Stimulated activated naive B cell treated with anti-CD40 and anti-IgM and Interleukin-4, amounts not matched to agents 10 μg/mL and 1 μg/mL and 100 μg/mL, for 72 hours (primary cell): ENCODE measurements around the gene MSI2.
"Not testable (repeated sequence)": the region's sequence is repeated elsewhere in the genome, so short reads cannot be mapped to it uniquely, and the experiment has no call there.

ENCODE experiments used
- ATAC-seq, 2 donors: fragments of 150-1000 bp; cut with Tn5 transposase; replicated peaks; 2 replicates each; pipeline ENCODE4 v1.10.0; 2021; ENCODE audit warnings: moderate library complexity in 1 of 2
- DNase-seq: peaks from one replicate; pipeline ENCODE4 v3.0.0; 2021
- H3K27ac Mint-ChIP-seq: one replicate; pipeline ENCODE4 v1.8.0; 2022; ENCODE audit warnings: mild to moderate bottlenecking, mixed read lengths
- H3K27me3 Mint-ChIP-seq, 2 donors: one replicate each; pipeline ENCODE4 v1.8.0; 2022; ENCODE audit warnings: mixed read lengths in 2 of 2
- H3K36me3 Mint-ChIP-seq, 2 donors: one replicate each; pipeline ENCODE4 v1.8.0; 2022; ENCODE audit warnings: mixed read lengths in 2 of 2, mild to moderate bottlenecking in 1 of 2
- H3K4me1 Mint-ChIP-seq, 2 donors: one replicate each; pipeline ENCODE4 v1.8.0; 2022; ENCODE audit warnings: mixed read lengths in 2 of 2, mild to moderate bottlenecking in 1 of 2
- H3K4me3 Mint-ChIP-seq, 2 donors: one replicate each; pipeline ENCODE4 v1.8.0; 2022; ENCODE audit warnings: mild to moderate bottlenecking in 2 of 2, mixed read lengths in 2 of 2, moderate library complexity in 1 of 2
- H3K9me3 Mint-ChIP-seq, 2 donors: one replicate each; pipeline ENCODE4 v1.8.0; 2022; ENCODE audit warnings: mixed read lengths in 2 of 2, mild to moderate bottlenecking in 1 of 2

Gene MSI2

GRCh38 chr17:57495771-57496170 lies 239.4 kb downstream of the MSI2 start:
- no peak overlapping the region for H3K4me3 Mint-ChIP-seq
- H3K27ac Mint-ChIP-seq = no peak overlapping the region
- no peak for DNase-seq
- H3K4me1 Mint-ChIP-seq = peaks cover 34 to 93% of the 10 kb centered on the region in 2 donors
- H3K27me3 Mint-ChIP-seq = no peaks in the 10 kb centered on the region
- peaks cover 14 to 29% of the 10 kb centered on the region in 2 donors for H3K36me3 Mint-ChIP-seq
- ATAC-seq = no peak
- no peaks in the 10 kb centered on the region for H3K9me3 Mint-ChIP-seq

GRCh38 chr17:57496382-57496781 lies 240.1 kb downstream of the MSI2 start:
- ATAC-seq (no peak), DNase-seq (no peak)
- Mint-ChIP-seq H3K27me3 (no peaks in the 10 kb centered on the region), H3K4me1 (peaks cover 34 to 87% of the 10 kb centered on the region in 2 donors), H3K27ac (no peak overlapping the region), H3K36me3 (peaks cover 14 to 27% of the 10 kb centered on the region in 2 donors), H3K9me3 (no peaks in the 10 kb centered on the region), H3K4me3 (no peak overlapping the region)

- Mint-ChIP-seq H3K4me1 (peaks cover 28 to 66% of the 10 kb centered on the region in 2 donors), H3K27ac (peak overlapping the region; percentile 27), H3K4me3 (peak overlapping the region in 1 of 2 donors; percentile 11), H3K36me3 (peaks cover 14 to 25% of the 10 kb centered on the region in 2 donors), H3K9me3 (no peaks in the 10 kb centered on the region), H3K27me3 (no peaks in the 10 kb centered on the region)
- ATAC-seq (peak; percentile 34 to 56), DNase-seq (no peak)
These were observed 242.1 kb downstream of the MSI2 start for GRCh38 chr17:57498443-57498842.

- H3K27ac Mint-ChIP-seq = not testable (repeated sequence)
- H3K36me3 Mint-ChIP-seq = peaks cover 17 to 30% of the 10 kb centered on the region in 2 donors
These were observed 242.9 kb downstream of the MSI2 start for GRCh38 chr17:57499221-57499620.

GRCh38 chr17:57499648-57500049 lies 243.3 kb downstream of the MSI2 start:
- Mint-ChIP-seq H3K27me3 (no peaks in the 10 kb centered on the region), H3K4me3 (peak overlapping the region; percentile 39 to 61), H3K36me3 (peaks cover 17 to 30% of the 10 kb centered on the region in 2 donors), H3K27ac (peak overlapping the region; percentile 68), H3K9me3 (no peaks in the 10 kb centered on the region), H3K4me1 (peaks cover 31 to 54% of the 10 kb centered on the region in 2 donors)
- ATAC-seq = peak; percentile 78 to 81
- no peak for DNase-seq

More at GRCh38 chr17:57499221-57499620, 242.9 kb downstream of the MSI2 start:
- not testable (repeated sequence) for H3K27me3 Mint-ChIP-seq, H3K9me3 Mint-ChIP-seq, DNase-seq, ATAC-seq
- H3K4me3 Mint-ChIP-seq = peak overlapping the region; percentile 39 to 61
- peaks cover 30 to 59% of the 10 kb centered on the region in 2 donors for H3K4me1 Mint-ChIP-seq

GRCh38 chr17:57501016-57501415 lies 244.7 kb downstream of the MSI2 start:
- Mint-ChIP-seq H3K36me3 (peaks cover 9 to 22% of the 10 kb centered on the region in 2 donors), H3K27me3 (no peaks in the 10 kb centered on the region), H3K9me3 (no peaks in the 10 kb centered on the region), H3K4me1 (peaks cover 27 to 46% of the 10 kb centered on the region in 2 donors), H3K27ac (no peak overlapping the region), H3K4me3 (no peak overlapping the region)
- no peak for DNase-seq
- no peak for ATAC-seq

- Mint-ChIP-seq H3K27ac (no peak overlapping the region), H3K36me3 (peaks cover 9 to 19% of the 10 kb centered on the region in 2 donors), H3K4me3 (no peak overlapping the region), H3K4me1 (peaks cover 25 to 35% of the 10 kb centered on the region in 2 donors), H3K27me3 (no peaks in the 10 kb centered on the region), H3K9me3 (no peaks in the 10 kb centered on the region)
- no peak for DNase-seq
- ATAC-seq = no peak
These were observed 245.7 kb downstream of the MSI2 start for GRCh38 chr17:57502022-57502421.

GRCh38 chr17:57502811-57503241 lies 246.5 kb downstream of the MSI2 start:
- no peak for DNase-seq
- H3K27me3 Mint-ChIP-seq = no peaks in the 10 kb centered on the region
- peaks cover 7 to 19% of the 10 kb centered on the region in 2 donors for H3K36me3 Mint-ChIP-seq
- peaks cover 25 to 30% of the 10 kb centered on the region in 2 donors for H3K4me1 Mint-ChIP-seq
- no peak overlapping the region for H3K4me3 Mint-ChIP-seq
- ATAC-seq = no peak
- no peak overlapping the region for H3K27ac Mint-ChIP-seq
- H3K9me3 Mint-ChIP-seq = no peaks in the 10 kb centered on the region

GRCh38 chr17:57504208-57504607 lies 247.9 kb downstream of the MSI2 start:
- no peak for ATAC-seq
- H3K27me3 Mint-ChIP-seq = no peaks in the 10 kb centered on the region
- H3K9me3 Mint-ChIP-seq = no peaks in the 10 kb centered on the region
- peaks cover 10 to 31% of the 10 kb centered on the region in 2 donors for H3K36me3 Mint-ChIP-seq
- no peak overlapping the region for H3K4me3 Mint-ChIP-seq
- H3K4me1 Mint-ChIP-seq = peaks cover 30 to 33% of the 10 kb centered on the region in 2 donors
- H3K27ac Mint-ChIP-seq = peak overlapping the region; percentile 44
- DNase-seq = no peak

- peak in 1 of 2 donors; percentile 18 for ATAC-seq
These were observed 249.8 kb downstream of the MSI2 start for GRCh38 chr17:57505841-57506773.

GRCh38 chr17:57506774-57507127 lies 250.4 kb downstream of the MSI2 start:
- no peak for DNase-seq

More at GRCh38 chr17:57505841-57506773, 249.8 kb downstream of the MSI2 start:
- Mint-ChIP-seq H3K4me3 (no peak overlapping the region), H3K4me1 (peaks cover 34 to 36% of the 10 kb centered on the region in 2 donors), H3K36me3 (peaks cover 12 to 35% of the 10 kb centered on the region in 2 donors), H3K27me3 (no peaks in the 10 kb centered on the region), H3K27ac (no peak overlapping the region), H3K9me3 (peaks cover 0 to 1% of the 10 kb centered on the region in 2 donors)
- DNase-seq = no peak

GRCh38 chr17:57507828-57508227 lies 251.5 kb downstream of the MSI2 start:
- H3K27me3 Mint-ChIP-seq = no peaks in the 10 kb centered on the region
- ATAC-seq = no peak
- H3K4me1 Mint-ChIP-seq = peaks cover 35 to 53% of the 10 kb centered on the region in 2 donors
- peaks cover 15 to 39% of the 10 kb centered on the region in 2 donors for H3K36me3 Mint-ChIP-seq
- H3K4me3 Mint-ChIP-seq = no peak overlapping the region
- peaks cover 0 to 1% of the 10 kb centered on the region in 2 donors for H3K9me3 Mint-ChIP-seq
- no peak for DNase-seq
- no peak overlapping the region for H3K27ac Mint-ChIP-seq

More at GRCh38 chr17:57506774-57507127, 250.4 kb downstream of the MSI2 start:
- no peak for ATAC-seq
- H3K27ac Mint-ChIP-seq = no peak overlapping the region
- peaks cover 12 to 36% of the 10 kb centered on the region in 2 donors for H3K36me3 Mint-ChIP-seq
- H3K4me1 Mint-ChIP-seq = peaks cover 33 to 42% of the 10 kb centered on the region in 2 donors
- H3K9me3 Mint-ChIP-seq = peaks cover 0 to 1% of the 10 kb centered on the region in 2 donors
- H3K27me3 Mint-ChIP-seq = no peaks in the 10 kb centered on the region
- no peak overlapping the region for H3K4me3 Mint-ChIP-seq

GRCh38 chr17:57508671-57509070 lies 252.3 kb downstream of the MSI2 start:
- DNase-seq (no peak), ATAC-seq (peak; percentile 57 to 58)
- Mint-ChIP-seq H3K9me3 (peaks cover 0 to 1% of the 10 kb centered on the region in 2 donors), H3K4me1 (peaks cover 34 to 61% of the 10 kb centered on the region in 2 donors), H3K36me3 (peaks cover 15 to 36% of the 10 kb centered on the region in 2 donors), H3K4me3 (peak overlapping the region in 1 of 2 donors; percentile 11), H3K27me3 (no peaks in the 10 kb centered on the region), H3K27ac (peak overlapping the region; percentile 70)

- Mint-ChIP-seq H3K9me3 (peaks cover 0 to 1% of the 10 kb centered on the region in 2 donors), H3K36me3 (peaks cover 11 to 30% of the 10 kb centered on the region in 2 donors), H3K27ac (peak overlapping the region; percentile 60), H3K27me3 (no peaks in the 10 kb centered on the region), H3K4me1 (peaks cover 35 to 76% of the 10 kb centered on the region in 2 donors), H3K4me3 (no peak overlapping the region)
- ATAC-seq (no peak), DNase-seq (no peak)
These were observed 255.3 kb downstream of the MSI2 start for GRCh38 chr17:57511475-57512123.
